GM19467 (cell line): ENCODE measurements around the gene ADAMTS2.

Experiments
- ATAC-seq: cut with Tn5 transposase; IDR thresholded peaks from one replicate; pipeline ENCODE4 v1.9.1; 2021; ENCODE audit warnings: mild to moderate bottlenecking, moderate library complexity; ENCODE audit not compliant: unreplicated experiment

The ADAMTS2 gene

GRCh38 chr5:179150011-179150410 lies 195.2 kb downstream of the ADAMTS2 start:
- ATAC-seq, result no peak

GRCh38 chr5:179149278-179149677 lies 196.0 kb downstream of the ADAMTS2 start:
- ATAC-seq, result no peak

- no peak for ATAC-seq
Observed at GRCh38 chr5:179148703-179149170, 196.5 kb downstream of the ADAMTS2 start.

- no peak for ATAC-seq
Observed at GRCh38 chr5:179147991-179148702, 197.1 kb downstream of the ADAMTS2 start.

- ATAC-seq, result no peak
Observed at GRCh38 chr5:179146277-179146676, 199.0 kb downstream of the ADAMTS2 start.

GRCh38 chr5:179143446-179143845 lies 201.8 kb downstream of the ADAMTS2 start:
- no peak for ATAC-seq

- no peak for ATAC-seq
Observed at GRCh38 chr5:179142434-179143198, 202.6 kb downstream of the ADAMTS2 start.

- no peak for ATAC-seq
Observed at GRCh38 chr5:179141867-179142266, 203.4 kb downstream of the ADAMTS2 start.

GRCh38 chr5:179140293-179140692 lies 205.0 kb downstream of the ADAMTS2 start:
- ATAC-seq, result no peak

- no peak for ATAC-seq
Observed at GRCh38 chr5:179139936-179140235, 205.4 kb downstream of the ADAMTS2 start.

- no peak for ATAC-seq
Observed at GRCh38 chr5:179139111-179139935, 205.9 kb downstream of the ADAMTS2 start.

- ATAC-seq, result no peak
Observed at GRCh38 chr5:179138568-179138925, 206.7 kb downstream of the ADAMTS2 start.

GRCh38 chr5:179137643-179138567 lies 207.4 kb downstream of the ADAMTS2 start:
- no peak for ATAC-seq

GRCh38 chr5:179137016-179137642 lies 208.1 kb downstream of the ADAMTS2 start:
- ATAC-seq, result no peak

GRCh38 chr5:179135441-179136215 lies 209.6 kb downstream of the ADAMTS2 start:
- no peak for ATAC-seq

- no peak for ATAC-seq
Observed at GRCh38 chr5:179135006-179135405, 210.3 kb downstream of the ADAMTS2 start.

- no peak for ATAC-seq
Observed at GRCh38 chr5:179134511-179134910, 210.8 kb downstream of the ADAMTS2 start.

- no peak for ATAC-seq
Observed at GRCh38 chr5:179132586-179133355, 212.5 kb downstream of the ADAMTS2 start.
